CD4-positive, alpha-beta T cell (primary cell): ENCODE results near the gene STAT6. TPM values are rescaled to one million over a fixed set of nuclear protein-coding genes. Genes with fewer than 3 reads are reported as not detected.

ENCODE experiments used
- ATAC-seq: fragments of 200-7000 bp; cut with Tn5 transposase; one replicate; pipeline ENCODE4 v1.10.0; 2022; ENCODE audit warnings: mild to moderate bottlenecking; ENCODE audit not compliant: poor library complexity
- CTCF ChIA-PET: fragments of 350-600 bp; sonication (Branson Sonifier 250); formaldehyde crosslinking; loops from one replicate; lab custom pipeline; 2021; ENCODE audit warnings: antibody characterized with exemption, inconsistent platforms; lab: Charles Lee
- POLR2A ChIA-PET: fragments of 350-600 bp; sonication (Branson Sonifier 250); formaldehyde crosslinking; loops from one replicate; lab custom pipeline; 2021; ENCODE audit warnings: antibody characterized with exemption, inconsistent platforms; lab: Charles Lee
- DNase-seq, 14 experiments: peaks; one replicate each; pipeline ENCODE4 v3.0.0-alpha.2; 2013 to 2020; ENCODE audit warnings: mixed read lengths in 2 of 14
- H3K27ac ChIP-seq, 2 donors: one replicate each; pipeline versions ENCODE4 v1.5.1 to v1.7.0; 2013; ENCODE audit warnings: low read length in 2 of 2, low read depth in 1 of 2, mild to moderate bottlenecking in 1 of 2
- H3K27me3 ChIP-seq, 2 experiments: 1 replicate in 1 of 2; 2 replicates in 1 of 2; pipeline versions ENCODE4 v1.6.1 to v1.7.0; 2013; ENCODE audit warnings: low read length in 2 of 2, control low read depth in 1 of 2, mild to moderate bottlenecking in 1 of 2, moderate library complexity in 1 of 2; ENCODE audit not compliant: insufficient read depth in 2 of 2, control insufficient read depth in 1 of 2
- H3K36me3 ChIP-seq: one replicate; pipeline ENCODE4 v1.6.1; 2013; ENCODE audit warnings: low read length, control low read depth; ENCODE audit not compliant: insufficient read depth
- H3K4me1 ChIP-seq: one replicate; pipeline ENCODE4 v1.6.1; 2013; ENCODE audit warnings: low read length, control low read depth; ENCODE audit not compliant: insufficient read depth
- H3K4me3 ChIP-seq: one replicate; pipeline ENCODE4 v1.5.1; 2013; ENCODE audit warnings: mild to moderate bottlenecking, low read length, moderate library complexity
- H3K9me3 ChIP-seq, 2 experiments: 1 replicate in 1 of 2; 2 replicates in 1 of 2; pipeline versions ENCODE4 v1.6.1 to v1.7.0; 2013; ENCODE audit warnings: low read length in 2 of 2, mild to moderate bottlenecking in 2 of 2, control low read depth in 1 of 2, moderate library complexity in 1 of 2; ENCODE audit not compliant: control insufficient read depth in 1 of 2, insufficient read depth in 1 of 2
- H3K27ac Mint-ChIP-seq: one replicate; pipeline ENCODE4 v1.8.0; 2020; ENCODE audit warnings: mixed read lengths
- H3K27me3 Mint-ChIP-seq: one replicate; pipeline ENCODE4 v1.8.0; 2021; ENCODE audit warnings: mixed read lengths
- H3K36me3 Mint-ChIP-seq: one replicate; pipeline ENCODE4 v1.8.0; 2021; ENCODE audit warnings: low read depth, mixed read lengths
- H3K4me1 Mint-ChIP-seq: one replicate; pipeline ENCODE4 v1.8.0; 2021; ENCODE audit warnings: low read depth, mixed read lengths
- H3K4me3 Mint-ChIP-seq: one replicate; pipeline ENCODE4 v1.8.0; 2020; ENCODE audit warnings: mild to moderate bottlenecking, mixed read lengths
- H3K9me3 Mint-ChIP-seq: one replicate; pipeline ENCODE4 v1.8.0; 2020; ENCODE audit warnings: mixed read lengths
- CTCF ChIP-seq: fragments of 200-600 bp; IDR thresholded peaks from one replicate; pipeline ENCODE4 v1.8.0; 2022; ENCODE audit warnings: antibody characterized with exemption, mild to moderate bottlenecking
- intact Hi-C, 2 experiments: fragments of 100-400 bp; cut with DNase I in 1 of 2; cut with micrococcal nuclease in 1 of 2; formaldehyde crosslinking; loops; one replicate each; pipeline versions ENCODE4 v1.15.1 to v1.9.0; 2023 to 2025; cut with DNase I, micrococcal nuclease
- total RNA-seq, 174 experiments: library from RNA in 2 of 174; stranded (reverse) in 2 of 174; gene quantifications; one replicate each; pipeline ENCODE4 v1.2.3 and lab custom pipeline; 2021 to 2026

STAT6 gene
- total RNA-seq, 2 experiments from 2014 or later: 133 to 144 TPM

DNA sequence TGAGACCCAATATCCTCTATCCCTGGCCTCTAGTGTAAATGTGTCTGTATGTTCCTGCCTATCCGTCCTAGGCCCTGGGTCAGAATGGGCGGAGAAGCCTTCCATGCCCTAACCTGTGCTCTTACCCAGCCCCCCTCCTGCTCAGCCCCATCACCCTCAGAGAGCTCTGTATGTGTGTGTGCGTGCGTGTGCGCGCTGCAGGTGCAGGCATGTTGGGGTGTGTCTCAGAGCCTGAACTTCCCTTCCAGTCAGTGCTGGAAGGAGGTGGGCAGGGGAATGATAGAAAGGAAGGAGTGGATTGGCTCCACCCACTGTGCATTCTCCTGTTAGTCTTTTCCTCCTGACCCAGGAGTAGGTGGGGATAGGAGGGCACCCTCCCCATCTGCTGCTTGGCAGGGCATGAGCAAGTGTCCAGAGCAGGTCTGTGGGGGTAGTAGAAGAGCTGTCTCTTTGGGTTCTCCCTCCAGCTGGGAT lies 15.0 kb downstream of the STAT6 start:
- peaks cover 50% of the 10 kb centered on the region for H3K4me1 Mint-ChIP-seq
- no peaks in the 10 kb centered on the region for H3K9me3 Mint-ChIP-seq
- ATAC-seq (no peak), DNase-seq (no peak)
- H3K36me3 Mint-ChIP-seq: peaks cover 96% of the 10 kb centered on the region
- H3K27me3 Mint-ChIP-seq: no peaks in the 10 kb centered on the region
- H3K4me3 Mint-ChIP-seq: peak overlapping the region; percentile 7
- Histone ChIP-seq H3K4me3 (no peak overlapping the region), H3K27me3 (no peaks in the 10 kb centered on the region), H3K9me3 (no peaks in the 10 kb centered on the region), H3K4me1 (peaks cover 39% of the 10 kb centered on the region), H3K27ac (no peak overlapping the region), H3K36me3 (peaks cover 84% of the 10 kb centered on the region)
- POLR2A ChIA-PET: interaction anchor here (3.2 to 14.4 kb wide), 2 partner anchors 12 to 27 kb away, joined by 15 to 344 read pairs; partner anchors contain the start of gene STAT6
- intact Hi-C loops: no loop called here
- TF ChIP-seq CTCF: no peak
- peak overlapping the region; percentile 98 for H3K27ac Mint-ChIP-seq
- CTCF ChIA-PET: interaction anchor here (1.0 to 7.6 kb wide), 4 partner anchors 11 to 28 kb away, joined by 3 to 47 read pairs (median 5); partner anchors contain the start of gene STAT6

- H3K4me1 Mint-ChIP-seq: peaks cover 53% of the 10 kb centered on the region
- no peak for ATAC-seq
- Histone ChIP-seq H3K4me1 (peaks cover 46% of the 10 kb centered on the region), H3K9me3 (no peaks in the 10 kb centered on the region), H3K27ac (peak overlapping the region in 1 of 2 donors; percentile 29), H3K4me3 (no peak overlapping the region), H3K36me3 (peaks cover 89% of the 10 kb centered on the region), H3K27me3 (no peaks in the 10 kb centered on the region)
- intact Hi-C loops: no loop called here
- no peak for TF ChIP-seq CTCF
- no peak overlapping the region for H3K4me3 Mint-ChIP-seq
- POLR2A ChIA-PET: interaction anchor here (3.2 to 14.4 kb wide), 2 partner anchors 12 to 26 kb away, joined by 15 to 344 read pairs; partner anchors contain the start of gene STAT6
- no peak for DNase-seq
- peaks cover 96% of the 10 kb centered on the region for H3K36me3 Mint-ChIP-seq
- H3K27ac Mint-ChIP-seq: peak overlapping the region; percentile 98
- CTCF ChIA-PET: interaction anchor here (0.9 to 7.6 kb wide), 4 partner anchors 12 to 29 kb away, joined by 3 to 47 read pairs (median 5); partner anchors contain the start of gene STAT6
- H3K9me3 Mint-ChIP-seq: no peaks in the 10 kb centered on the region
- no peaks in the 10 kb centered on the region for H3K27me3 Mint-ChIP-seq
These were observed 15.7 kb downstream of the STAT6 start for GRCh38 chr12:57095440-57095839.

DNA sequence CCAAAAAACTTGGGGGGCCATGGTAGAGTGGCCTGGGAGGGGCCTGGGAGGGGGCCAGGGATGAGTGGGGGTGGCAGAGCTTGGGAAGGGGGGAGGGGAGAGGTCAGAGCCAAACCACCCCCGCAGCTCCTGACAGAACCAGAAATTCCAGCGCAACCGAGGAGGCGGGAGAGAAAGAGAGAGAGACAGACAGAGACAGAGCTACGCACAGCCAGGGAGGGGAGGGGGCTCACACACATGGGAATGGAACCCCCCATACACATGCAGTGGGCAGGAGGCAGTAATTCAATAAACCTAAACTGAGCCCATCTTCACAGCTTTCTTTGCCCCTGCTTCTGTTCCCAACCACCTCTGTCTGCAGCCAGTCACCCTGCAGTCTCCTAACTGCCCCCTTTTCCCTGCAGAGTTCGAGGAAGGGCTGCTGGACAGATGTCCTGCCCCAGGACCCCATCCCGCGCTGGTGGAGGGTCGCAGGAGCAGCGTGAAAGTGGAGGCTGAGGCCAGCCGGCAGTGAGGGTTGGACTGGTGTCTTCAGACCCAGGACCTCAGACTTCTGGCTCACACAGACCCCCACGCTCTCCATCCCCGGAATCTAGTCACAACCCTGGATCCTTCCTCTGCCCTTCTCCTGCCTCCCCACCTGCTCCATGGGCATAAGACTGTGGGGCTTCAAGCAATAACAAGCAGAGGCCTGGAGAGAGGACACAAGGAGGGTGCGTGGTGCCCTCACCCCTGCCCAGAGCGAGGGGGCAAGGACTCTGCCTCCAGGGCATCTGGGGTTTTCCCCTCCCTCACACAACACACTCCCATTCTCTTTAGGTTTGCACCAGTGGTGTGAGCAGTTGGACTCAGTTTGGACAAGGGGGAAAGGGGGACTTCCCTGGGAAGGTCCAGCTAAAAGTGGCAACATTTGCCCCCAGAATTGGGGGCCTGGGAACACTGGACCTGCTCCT lies 16.7 kb downstream of the STAT6 start:
- peaks cover 57% of the 10 kb centered on the region for H3K4me1 Mint-ChIP-seq
- H3K9me3 Mint-ChIP-seq: no peaks in the 10 kb centered on the region
- TF ChIP-seq CTCF: no peak
- no peaks in the 10 kb centered on the region for H3K27me3 Mint-ChIP-seq
- no peaks in the 10 kb centered on the region for H3K27me3 ChIP-seq
- peaks cover 80% of the 10 kb centered on the region for H3K36me3 ChIP-seq
- DNase-seq (no peak), ATAC-seq (no peak)
- H3K4me3 ChIP-seq: no peak overlapping the region
- CTCF ChIA-PET: interaction anchor here (0.9 to 7.6 kb wide), 5 partner anchors 13 to 30 kb away, joined by 3 to 67 read pairs (median 6); partner anchors contain the start of gene STAT6
- H3K4me3 Mint-ChIP-seq: no peak overlapping the region
- H3K36me3 Mint-ChIP-seq: peaks cover 94% of the 10 kb centered on the region
- no peaks in the 10 kb centered on the region for H3K9me3 ChIP-seq
- intact Hi-C loops: no loop called here
- H3K27ac Mint-ChIP-seq: peak overlapping the region; percentile 98
- H3K4me1 ChIP-seq: peaks cover 56% of the 10 kb centered on the region
- peak overlapping the region; percentile 60 to 69 for H3K27ac ChIP-seq
- POLR2A ChIA-PET: interaction anchor here (0.6 to 14.4 kb wide), 5 partner anchors 13 to 417 kb away, joined by 3 to 344 read pairs (median 15); partner anchors contain the start of genes NEMP1 and STAT6
